Measurements from ENCODE around the gene ALAS1. TPM values are rescaled to one million over a fixed set of nuclear protein-coding genes. Genes with fewer than 3 reads are reported as not detected.

ALAS1 gene
- total RNA-seq, 2 donors from 2014 or later, result 90.6 to 103 TPM

DNA sequence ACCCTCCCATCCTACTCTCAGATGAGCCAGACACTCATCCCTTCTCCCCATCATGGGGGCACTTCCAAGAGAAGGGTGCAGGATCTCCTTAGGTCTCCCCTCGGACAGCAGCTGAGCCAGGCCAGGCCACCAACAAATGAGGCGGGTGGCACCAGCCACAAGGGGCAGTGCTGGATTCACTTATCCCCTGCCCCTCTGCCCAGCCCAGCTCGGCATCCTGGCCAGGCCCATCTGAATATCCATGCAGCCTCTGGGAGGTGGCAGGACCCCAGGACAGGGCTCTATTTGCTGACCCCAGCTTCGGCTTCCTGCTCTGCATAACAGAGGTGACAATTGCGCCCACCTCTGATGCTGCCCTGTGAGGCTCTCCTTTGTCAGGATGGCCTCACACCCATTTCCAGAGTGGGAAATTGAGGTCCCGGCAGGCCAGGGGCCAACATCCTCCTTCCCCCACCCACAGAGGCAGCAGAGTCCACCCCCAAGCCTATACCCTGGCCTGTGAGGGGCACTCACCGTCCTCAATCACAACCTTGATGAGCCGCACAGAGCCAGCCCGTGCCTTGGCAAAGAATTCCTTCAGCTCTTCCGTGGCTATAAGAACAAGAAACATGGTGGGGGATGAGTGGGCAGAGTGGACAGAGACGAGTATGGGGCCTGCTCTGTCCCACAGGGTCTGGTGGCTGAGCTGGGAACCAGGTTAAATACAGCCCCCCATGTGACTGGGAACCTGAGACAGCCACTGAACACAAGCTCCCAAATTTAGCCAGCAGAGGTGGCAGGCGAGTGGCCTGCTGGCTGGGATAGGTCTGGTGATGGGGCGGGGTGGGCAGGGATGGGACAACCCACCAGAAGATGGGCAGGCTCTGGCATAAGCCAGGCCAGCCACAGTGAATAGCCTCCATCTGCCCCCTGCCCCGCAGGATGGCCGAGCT lies 36.8 kb downstream of the ALAS1 start:
- H3K4me3 ChIP-seq, result no peak overlapping the region
- H3K36me3 ChIP-seq, result peaks cover 12% of the 10 kb centered on the region
- H3K9me3 ChIP-seq, result no peaks in the 10 kb centered on the region
- H3K27ac ChIP-seq, result no peak overlapping the region
- intact Hi-C loops (cut with DNase I), result loop anchor here (5.0 kb wide), 3 partner anchors 38 to 213 kb away; partner anchors contain the start of gene SEMA3G
- TF ChIP-seq, protein P1, sequence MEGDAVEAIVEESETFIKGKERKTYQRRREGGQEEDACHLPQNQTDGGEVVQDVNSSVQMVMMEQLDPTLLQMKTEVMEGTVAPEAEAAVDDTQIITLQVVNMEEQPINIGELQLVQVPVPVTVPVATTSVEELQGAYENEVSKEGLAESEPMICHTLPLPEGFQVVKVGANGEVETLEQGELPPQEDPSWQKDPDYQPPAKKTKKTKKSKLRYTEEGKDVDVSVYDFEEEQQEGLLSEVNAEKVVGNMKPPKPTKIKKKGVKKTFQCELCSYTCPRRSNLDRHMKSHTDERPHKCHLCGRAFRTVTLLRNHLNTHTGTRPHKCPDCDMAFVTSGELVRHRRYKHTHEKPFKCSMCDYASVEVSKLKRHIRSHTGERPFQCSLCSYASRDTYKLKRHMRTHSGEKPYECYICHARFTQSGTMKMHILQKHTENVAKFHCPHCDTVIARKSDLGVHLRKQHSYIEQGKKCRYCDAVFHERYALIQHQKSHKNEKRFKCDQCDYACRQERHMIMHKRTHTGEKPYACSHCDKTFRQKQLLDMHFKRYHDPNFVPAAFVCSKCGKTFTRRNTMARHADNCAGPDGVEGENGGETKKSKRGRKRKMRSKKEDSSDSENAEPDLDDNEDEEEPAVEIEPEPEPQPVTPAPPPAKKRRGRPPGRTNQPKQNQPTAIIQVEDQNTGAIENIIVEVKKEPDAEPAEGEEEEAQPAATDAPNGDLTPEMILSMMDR (IDR thresholded peaks at IDR 0.05), result no peak
- H3K4me1 ChIP-seq, result peaks cover 4% of the 10 kb centered on the region
- H3K27me3 ChIP-seq, result no peaks in the 10 kb centered on the region
- DNase-seq, result no peak
- H3K9ac ChIP-seq (ENCODE audit: low read depth in 2 of 2, low read length in 2 of 2), result no peak overlapping the region

DNA sequence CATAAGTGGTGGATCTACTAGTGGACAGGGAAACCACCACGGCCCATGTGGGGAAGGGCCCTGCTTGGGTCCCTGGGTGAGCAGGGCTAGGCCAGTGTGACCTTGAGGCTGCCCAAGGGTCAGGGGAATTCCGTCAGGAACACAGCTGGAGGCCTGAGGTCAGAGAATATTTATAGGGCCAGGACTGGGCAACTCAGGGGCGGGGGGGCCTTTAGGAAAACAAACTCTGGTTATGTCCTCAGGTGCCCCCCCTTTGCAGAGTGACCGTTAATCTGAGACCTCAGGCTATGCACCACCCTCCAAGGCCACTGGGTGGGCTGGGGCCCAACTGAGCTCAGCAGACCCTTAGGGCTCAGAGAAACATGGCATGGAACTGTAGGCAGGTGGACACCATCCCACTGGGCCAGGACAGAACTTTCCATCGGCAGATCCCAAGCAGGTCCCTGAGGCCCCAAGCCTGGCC lies 38.5 kb downstream of the ALAS1 start:
- H3K4me1 ChIP-seq, result peaks cover 11% of the 10 kb centered on the region
- DNase-seq, result no peak
- no peaks in the 10 kb centered on the region for H3K36me3 ChIP-seq
- H3K4me3 ChIP-seq, result no peak overlapping the region
- no peaks in the 10 kb centered on the region for H3K27me3 ChIP-seq
- H3K9me3 ChIP-seq, result no peaks in the 10 kb centered on the region
- no peak overlapping the region for H3K9ac ChIP-seq (ENCODE audit: low read depth in 2 of 2, low read length in 2 of 2)
- intact Hi-C loops (cut with DNase I), result loop anchor here (5.0 kb wide), 1 partner anchor 36 kb away; no protein-coding TSS in a partner anchor
- TF ChIP-seq, protein P1 (IDR thresholded peaks at IDR 0.05), result no peak
- no peak overlapping the region for H3K27ac ChIP-seq

DNA sequence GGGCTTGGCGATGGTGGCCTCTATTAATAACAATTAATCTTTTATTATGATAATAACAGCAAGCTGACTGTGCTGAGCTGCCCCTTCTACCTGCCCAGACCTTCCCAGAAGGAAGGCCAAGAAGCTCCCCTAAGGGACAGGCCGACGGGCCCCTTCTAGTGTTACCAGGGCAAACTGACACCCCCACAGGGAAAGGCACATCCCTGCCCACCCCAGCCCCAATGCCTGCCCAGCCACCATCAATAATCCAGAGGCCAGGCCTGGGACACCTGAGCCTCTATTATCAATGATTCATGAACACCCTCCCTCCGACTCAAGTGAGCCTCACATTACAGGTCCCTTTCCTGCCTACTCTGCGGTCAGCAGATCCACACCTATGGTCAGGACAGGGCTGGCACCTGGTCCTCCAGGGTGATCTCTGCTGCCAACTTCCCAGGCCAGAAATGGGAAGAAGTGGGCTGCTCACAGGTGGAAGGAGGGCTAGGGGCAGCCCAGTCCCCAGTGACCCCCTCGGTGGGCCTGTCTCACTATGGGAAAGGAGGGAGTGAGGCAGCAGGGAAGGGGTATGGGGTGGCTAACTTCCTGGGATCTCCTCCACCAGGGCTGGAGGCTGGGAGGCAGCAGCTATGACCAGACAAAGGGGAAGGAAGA lies 39.2 kb downstream of the ALAS1 start:
- Histone ChIP-seq H3K4me3 (peak overlapping the region; percentile 95), H3K27me3 (no peaks in the 10 kb centered on the region), H3K4me1 (peaks cover 11% of the 10 kb centered on the region), H3K27ac (peak overlapping the region; percentile 91), H3K9ac (ENCODE audit: low read depth in 2 of 2, low read length in 2 of 2) (peak overlapping the region; percentile 26 to 90), H3K9me3 (no peaks in the 10 kb centered on the region), H3K36me3 (no peaks in the 10 kb centered on the region)
- TF ChIP-seq, protein P1 (IDR thresholded peaks at IDR 0.05), result no peak
- no peak for DNase-seq
- intact Hi-C loops (cut with DNase I), result loop anchor here (5.0 kb wide), 1 partner anchor 35 kb away; no protein-coding TSS in a partner anchor

DNA sequence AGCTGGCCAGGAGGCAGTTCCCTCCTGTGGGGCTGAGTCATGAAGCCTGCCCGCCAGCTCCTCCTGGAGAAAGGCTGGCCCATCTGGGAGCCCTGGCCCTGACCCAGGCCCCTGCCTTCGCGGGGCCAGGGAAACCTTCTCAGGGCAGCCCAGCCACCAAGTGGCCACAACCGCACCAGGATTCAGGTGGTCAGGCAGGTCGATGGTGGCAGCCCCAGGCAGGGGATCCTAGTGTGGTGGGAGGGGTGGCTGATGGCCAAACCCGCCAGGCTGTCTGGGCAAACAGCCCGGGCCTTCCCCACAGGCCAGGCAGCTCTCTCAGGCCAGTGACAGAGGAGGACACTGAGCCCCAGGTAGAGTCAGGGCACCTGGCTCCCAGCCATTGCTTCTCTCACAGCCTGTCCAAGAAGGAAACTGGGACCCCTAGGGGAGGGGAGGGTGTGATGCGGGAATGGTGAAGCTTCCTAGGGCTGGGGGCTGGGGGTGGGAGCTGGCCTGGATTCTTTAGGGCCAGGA lies 39.8 kb downstream of the ALAS1 start:
- H3K4me1 ChIP-seq, result peaks cover 11% of the 10 kb centered on the region
- intact Hi-C loops (cut with DNase I), result loop anchor here (5.0 kb wide), 1 partner anchor 35 kb away; no protein-coding TSS in a partner anchor
- peak overlapping the region; percentile 91 for H3K27ac ChIP-seq

More for the DNA sequence above, 39.8 kb downstream of the ALAS1 start:
- peak overlapping the region; percentile 95 for H3K4me3 ChIP-seq
- H3K9ac ChIP-seq (ENCODE audit: low read depth in 2 of 2, low read length in 2 of 2), result peak overlapping the region; percentile 26 to 90
- H3K9me3 ChIP-seq, result no peaks in the 10 kb centered on the region
- no peaks in the 10 kb centered on the region for H3K36me3 ChIP-seq
- DNase-seq, result peak; percentile 65
- no peaks in the 10 kb centered on the region for H3K27me3 ChIP-seq
- TF ChIP-seq, protein P1 (IDR thresholded peaks at IDR 0.05), result no peak

Data from colonic mucosa (tissue), 4 donors.